ENCODE measurements around the gene NCKAP5L.
"Not testable (repeated sequence)": the region's sequence is repeated elsewhere in the genome, so short reads cannot be mapped to it uniquely, and the experiment has no call there.

The NCKAP5L gene

DNA sequence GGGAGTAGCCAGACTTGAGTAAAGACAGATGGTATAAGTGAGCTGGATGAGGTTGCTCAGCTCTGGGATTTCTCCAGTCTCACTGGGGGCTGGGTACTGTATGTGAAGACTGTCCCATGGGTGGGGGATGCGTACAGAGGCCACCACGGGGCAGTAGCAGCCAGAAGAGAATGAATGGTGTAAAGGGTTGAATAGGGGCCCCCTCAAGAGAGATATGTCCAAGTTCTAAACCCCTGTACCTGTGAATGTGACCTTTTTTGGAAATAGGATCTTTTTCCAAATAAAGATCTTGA is 36.5 kb upstream of the NCKAP5L start:
- DNase-seq (ENCODE audit: low read depth), result no peak

DNA sequence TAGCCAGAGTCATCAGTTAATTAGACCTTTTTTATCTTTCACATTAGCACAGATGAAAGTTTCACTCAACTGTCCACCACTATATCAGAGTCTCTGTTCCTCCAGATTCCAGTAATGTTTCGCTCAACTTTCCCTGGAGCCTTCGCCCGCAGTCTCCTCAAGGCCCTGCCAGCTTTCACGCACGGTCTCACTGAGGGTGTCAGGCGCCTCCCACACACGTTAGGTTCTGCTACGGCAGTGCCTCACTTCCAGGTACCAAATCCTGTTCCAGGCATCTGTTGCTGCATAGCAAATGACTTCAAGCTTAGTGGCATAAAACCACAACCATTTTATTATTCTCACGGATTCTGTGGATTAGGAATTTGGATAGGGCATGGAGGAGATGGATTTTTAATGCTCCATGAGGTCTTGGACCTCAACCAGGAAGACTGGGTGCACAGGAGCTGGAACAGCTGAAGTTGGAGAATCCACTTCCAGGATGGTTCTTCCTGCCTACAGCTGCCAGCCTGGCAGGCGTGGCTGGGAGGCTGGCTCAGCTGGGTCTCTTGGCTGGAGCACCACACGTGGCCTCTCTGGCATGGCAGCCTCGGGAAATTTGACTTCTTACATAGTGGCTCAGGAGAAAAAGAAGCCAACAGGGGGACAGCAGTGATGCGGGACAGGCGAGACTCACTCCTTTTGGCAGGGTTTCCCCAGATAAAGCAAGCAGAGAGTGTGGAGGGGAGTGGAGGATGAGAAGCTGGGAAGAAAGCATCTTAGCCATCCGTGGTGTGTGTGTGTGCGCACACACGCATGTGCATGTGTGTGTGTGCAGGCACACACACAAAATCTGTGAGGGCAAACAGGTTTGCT is 36.0 kb upstream of the NCKAP5L start:
- no peak for DNase-seq (ENCODE audit: low read depth)

DNA sequence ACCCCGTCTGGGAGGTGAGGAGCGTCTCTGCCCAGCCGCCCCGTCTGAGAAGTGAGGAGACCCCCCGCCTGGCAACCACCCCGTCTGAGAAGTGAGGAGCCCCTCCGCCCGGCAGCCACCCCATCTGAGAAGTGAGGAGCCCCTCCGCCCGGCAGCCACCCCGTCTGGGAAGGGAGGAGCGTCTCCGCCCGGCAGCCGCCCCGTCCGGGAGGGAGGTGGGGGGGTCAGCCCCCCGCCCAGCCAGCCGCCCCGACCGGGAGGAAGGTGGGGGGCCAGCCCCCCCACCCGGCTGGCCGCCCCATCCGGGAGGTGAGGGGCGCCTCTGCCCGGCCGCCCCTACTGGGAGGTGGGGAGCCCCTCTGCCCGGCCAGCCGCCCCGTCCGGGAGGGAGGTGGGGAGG is 32.7 kb upstream of the NCKAP5L start:
- not testable (repeated sequence) for DNase-seq (ENCODE audit: low read depth)

DNA sequence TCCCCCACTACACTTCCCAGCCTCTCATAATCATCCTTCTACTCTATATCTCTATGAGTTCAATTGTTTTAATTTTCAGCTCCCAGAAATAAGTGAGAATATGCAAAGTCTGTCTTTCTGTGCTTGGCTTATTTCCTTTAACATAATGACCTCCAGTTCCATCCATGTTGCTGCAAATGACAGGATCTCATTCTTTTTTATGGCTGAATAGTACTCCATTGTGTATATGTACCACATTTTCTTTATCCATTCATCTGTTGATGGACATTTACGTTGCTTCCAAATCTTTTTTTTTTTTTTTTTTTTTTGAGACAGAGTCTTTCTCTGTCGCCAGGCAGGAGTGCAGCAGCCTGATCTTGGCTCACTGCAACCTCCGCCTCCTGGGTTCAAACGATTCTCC is 27.7 kb upstream of the NCKAP5L start:
- not testable (repeated sequence) for DNase-seq (ENCODE audit: low read depth)

DNA sequence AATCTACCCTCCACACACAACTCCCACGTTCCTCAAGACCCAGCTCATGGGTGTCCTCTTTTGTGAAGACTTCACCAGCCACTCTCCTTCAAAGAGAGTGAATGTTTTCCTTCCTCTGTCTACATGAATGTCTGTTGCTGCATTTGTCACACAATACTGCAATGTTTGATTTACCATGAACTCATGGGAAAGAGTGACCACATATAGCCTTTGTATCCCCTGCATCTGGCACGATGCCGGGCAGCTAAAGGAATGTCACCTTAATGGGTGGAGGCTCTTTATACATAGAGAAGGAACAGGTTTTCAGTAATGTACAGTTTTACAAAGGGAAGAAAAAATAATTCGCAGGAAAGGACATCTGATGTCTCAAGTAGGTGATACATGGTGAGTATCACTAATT is 26.8 kb upstream of the NCKAP5L start:
- no peak for DNase-seq (ENCODE audit: low read depth)

DNA sequence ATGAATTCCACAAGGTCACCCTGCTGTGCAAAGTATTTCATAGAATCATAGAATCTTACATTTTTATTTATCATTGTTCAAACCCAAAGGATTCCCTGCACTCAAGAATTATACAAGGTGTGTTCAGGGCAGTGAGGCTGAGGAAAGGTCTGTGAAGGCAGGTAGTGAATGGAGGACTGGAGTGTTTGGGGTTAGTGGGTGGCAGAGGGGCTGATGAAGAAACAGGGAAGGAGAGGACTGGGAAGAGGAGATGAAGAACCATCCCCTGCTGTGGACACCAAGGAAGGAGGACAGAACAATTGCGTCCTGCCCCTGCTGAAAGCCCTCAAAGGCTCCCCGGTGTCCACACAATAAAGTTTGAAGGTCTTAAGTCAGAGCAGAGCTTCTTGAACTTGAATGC is 25.5 kb upstream of the NCKAP5L start:
- DNase-seq (ENCODE audit: low read depth), result no peak

DNA sequence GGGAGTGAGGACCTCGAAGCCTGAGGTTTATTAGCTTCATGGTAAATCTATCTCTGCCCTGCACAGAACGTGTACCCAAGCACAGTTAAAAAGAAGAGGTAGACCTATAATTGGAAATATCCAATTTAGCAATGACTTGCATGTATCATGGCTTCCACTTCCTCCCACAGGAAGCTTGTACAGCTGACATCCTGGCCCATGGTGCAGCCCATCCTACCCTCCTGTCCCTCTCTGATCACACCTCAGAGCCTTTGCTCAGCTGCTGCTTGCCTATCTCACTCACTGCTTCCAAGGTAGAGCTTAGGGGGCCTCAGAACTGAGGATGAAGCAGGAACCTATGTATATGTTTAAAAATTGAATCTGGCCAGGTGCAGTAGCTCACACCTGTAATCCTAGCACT is 18.9 kb upstream of the NCKAP5L start:
- DNase-seq (ENCODE audit: low read depth), result no peak

DNA sequence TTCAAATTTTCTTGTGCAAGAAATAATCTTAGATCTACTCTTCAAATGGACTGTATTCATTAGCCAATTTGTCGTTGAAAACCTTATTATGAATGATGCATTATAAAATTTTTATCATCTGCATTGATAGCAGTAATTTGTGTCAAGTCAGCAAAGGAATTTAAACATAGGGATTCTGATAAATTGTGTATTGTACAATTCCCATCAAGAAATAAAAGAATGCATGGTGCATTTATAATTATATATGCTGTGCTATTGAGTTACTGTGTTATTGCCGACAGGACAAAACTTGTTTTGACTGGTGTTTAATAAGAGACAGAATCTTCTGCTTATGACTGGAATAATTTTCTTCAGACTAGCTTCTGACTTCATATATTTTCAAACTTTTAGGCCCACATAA is 17.8 kb upstream of the NCKAP5L start:
- DNase-seq (ENCODE audit: low read depth), result no peak

DNA sequence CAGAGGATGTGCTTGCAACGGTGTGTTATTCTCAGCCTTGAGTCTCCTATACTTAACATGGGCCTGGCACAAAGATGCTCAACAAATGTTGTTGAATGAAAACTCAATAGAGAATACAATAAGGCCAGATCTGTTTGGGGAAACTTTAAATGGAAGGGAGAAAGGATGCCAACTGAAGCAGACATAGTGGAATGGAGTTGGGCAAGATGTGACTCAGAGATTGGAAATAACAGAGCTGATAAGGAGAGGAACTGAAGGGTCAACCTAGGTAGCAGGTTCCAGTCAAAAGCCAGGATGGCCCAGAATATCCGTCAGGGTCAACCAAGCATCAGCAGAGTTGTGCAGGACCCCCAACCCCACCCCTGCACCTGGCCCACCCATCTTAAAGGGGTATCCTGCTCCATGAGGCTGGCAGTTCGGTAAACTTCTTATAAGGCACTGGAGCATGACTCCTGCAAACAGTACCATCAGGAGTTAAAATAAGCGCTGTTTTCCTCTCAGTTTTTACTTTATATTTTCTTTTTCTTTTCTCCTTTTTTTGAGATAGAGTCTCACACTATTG is 15.7 kb upstream of the NCKAP5L start:
- DNase-seq (ENCODE audit: low read depth), result no peak

DNA sequence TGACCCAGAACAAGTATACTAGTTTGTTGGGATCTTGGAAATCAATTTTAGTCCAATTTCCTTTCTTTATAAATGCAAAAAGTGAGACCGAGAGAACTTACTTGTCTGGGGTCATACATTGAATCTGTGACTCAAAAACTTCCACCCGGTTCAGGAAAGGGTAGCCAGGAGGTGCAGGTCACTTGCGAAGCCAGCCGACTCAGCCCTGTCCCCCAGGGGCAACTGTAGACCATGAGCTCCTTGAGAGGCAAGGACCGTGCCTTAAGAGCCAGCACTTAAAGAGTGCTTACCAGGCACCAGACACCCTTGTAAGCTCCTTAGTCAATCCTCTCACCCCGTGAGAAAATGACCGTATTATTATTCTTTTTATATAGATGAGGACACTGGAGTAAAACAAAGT is 15.2 kb upstream of the NCKAP5L start:
- no peak for DNase-seq (ENCODE audit: low read depth)

DNA sequence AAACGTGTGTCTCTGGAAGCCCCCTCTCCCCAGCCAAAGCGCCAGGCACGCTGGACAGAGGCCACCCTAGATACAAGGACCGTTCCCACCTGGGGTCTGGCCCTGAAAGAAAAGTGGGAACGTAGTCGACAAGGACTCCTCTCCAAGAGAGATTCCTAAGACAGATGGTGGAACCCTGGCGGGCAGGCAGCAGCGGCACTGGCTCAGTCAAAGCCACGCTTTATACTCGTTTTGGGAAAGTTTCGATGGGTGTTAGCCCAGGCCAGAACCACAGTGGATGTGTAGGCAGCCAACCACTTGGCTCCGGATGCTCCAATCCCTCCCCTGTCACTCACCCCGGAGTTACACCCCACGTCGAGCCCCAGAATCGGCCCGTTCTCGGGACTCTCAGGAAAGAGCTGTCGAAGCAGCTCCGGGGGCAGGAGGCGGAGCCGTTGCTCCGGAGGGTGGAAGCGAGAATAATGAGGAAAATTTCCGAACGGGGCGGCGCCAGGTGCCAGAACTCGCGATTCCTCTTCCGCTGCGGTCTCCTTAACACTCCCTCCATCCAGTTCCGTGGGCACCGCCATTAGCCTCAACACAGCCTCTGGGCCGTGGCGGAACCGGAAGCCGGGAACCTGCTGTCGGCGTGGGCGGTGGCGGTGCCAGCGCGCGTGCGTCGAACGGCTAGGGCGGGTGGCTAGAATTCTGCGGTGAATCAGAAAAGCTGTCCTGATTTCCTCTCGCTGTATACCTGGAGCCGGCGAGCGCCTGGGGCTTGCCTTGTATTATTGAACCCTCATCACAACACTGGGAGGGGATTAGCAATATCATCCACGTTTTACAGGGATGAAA is 14.5 kb upstream of the NCKAP5L start, which contains the start of gene BCDIN3D:
Gene BCDIN3D, minus strand, starts transcription at position 588 of the 834 bp plus-strand sequence. Its CDS starts 19 bp downstream, at position 569.
- DNase-seq (ENCODE audit: low read depth), result peak; percentile 88

DNA sequence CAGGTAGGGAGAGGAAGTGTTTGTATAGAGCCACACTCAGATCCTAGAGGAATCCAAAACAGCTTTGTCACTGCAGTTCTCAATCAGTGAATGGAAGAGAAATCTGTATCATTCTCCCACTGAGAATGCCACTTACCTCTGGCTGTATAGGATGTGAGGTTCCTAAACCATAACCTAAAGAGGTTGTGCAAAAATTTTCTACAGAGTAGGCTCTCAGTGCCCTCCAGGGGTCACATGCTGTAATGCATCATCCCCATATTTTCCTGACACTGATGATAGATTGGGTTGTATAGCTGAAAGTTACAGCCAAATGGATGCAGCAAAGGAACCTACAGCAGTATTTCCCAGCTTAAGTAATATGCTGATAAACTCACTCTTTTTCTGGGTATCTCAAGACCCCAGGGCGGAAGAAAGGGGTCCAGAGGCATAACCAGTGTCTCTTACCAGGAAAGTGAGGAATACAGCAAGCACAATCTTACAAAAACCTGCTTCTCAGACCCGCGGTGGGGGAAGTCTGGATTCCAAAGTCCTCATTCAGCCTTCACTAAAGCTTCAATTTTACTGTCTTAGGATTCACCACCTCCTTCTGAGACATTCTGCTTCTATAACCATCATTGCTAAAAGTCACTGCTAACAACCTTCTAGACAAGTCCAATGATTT is 10.9 kb upstream of the NCKAP5L start:
- DNase-seq (ENCODE audit: low read depth), result no peak

DNA sequence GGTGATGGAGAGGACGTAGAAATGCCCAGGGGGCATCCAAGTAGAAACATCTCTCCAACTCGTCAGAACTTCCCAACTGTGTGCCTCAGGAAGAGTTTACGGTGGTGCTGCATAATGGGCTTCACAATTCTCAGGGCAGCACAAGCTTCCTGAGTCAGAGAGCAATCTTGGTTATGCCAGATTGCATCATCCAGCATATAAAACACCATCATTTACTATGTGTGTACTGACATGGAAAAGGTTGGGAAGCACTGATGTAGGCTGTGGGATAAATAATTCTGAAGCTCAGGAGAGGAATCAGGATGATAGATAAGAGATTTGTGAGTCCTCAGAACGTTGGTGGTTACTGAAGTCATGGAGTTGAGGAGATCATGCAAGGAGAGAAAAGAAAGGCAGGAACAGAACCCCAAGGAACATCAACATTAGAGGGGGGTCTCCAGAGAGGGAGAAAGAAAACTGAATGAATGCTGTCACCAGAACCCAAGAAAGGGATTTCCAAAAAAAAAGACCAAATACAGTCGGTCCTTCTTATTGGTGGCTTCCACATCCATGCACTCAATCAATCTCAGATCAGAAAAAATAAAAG is 4.7 kb upstream of the NCKAP5L start:
- DNase-seq (ENCODE audit: low read depth), result no peak

DNA sequence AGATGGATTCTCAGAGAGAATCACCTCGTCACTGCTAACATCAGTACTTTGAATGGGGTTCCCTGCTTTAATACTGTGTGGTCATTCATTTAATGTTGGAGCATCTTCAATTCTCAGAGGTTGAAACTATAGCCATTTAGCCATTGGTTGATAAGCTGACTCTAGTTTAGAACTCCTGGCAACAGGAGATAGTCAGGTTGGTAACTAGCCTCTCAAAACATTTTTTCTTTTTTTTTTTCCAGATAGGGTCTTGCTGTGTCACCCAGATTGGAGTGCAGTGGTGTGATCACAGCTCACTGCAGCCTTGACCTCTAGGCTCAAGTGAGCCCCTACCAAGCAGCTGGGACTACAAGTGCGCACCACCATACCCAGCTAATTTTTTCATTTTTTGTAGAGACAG is 3.5 kb upstream of the NCKAP5L start:
- no peak for DNase-seq (ENCODE audit: low read depth)

DNA sequence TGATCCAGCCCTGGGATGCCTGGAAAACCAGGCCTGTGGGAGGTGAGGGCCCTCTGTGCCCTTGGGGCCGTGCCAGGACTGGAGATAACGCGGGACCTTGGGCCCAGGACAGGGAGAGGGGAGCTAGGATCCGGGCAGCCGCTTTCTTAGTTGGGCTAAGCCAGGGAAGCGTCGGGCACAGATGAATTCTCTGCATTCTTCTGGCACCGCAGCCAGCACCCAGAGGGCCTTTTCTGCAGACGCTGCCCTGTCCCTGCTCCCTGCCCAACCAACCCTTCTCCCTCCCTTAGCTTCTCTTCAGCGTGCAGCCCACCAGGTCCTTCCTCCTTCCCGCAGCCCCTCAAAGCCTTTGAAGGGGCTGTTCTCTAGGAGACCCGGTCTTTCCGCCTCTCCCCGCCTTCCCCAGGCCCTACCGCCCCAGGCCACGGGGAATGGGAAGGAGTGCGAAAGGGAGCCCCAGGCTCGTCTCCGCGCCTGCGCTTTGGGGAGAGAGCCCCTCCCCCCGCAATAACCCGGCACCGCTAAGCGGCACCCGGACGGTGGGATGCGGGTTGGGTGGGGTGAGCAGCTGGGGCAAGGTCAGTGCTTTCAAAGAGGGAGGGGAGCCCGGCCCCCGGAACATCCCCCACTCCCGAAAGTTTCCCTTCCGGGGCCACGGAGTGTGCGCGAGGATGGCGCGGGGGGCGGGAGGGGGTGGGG is 663 bp downstream of the NCKAP5L start:
- DNase-seq (ENCODE audit: low read depth), result peak; percentile 25

DNA sequence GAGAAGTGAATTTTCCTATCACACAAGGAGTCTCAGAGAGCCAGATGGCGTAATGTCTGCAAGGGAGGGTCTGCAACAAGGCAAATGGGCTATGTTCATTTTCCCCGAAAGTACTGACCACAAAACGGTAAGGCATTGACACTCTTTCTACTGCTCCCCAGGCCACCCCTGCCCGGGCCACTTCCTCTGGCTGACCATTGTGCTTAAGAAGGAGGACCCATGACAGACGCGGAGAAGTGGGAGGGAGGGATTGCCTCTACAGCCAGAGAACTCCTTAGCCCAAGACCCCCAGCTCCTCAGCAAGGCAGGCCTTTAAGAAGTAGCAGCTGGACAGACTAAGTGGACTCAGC is 1.2 kb downstream of the NCKAP5L start:
- DNase-seq (ENCODE audit: low read depth), result no peak

DNA sequence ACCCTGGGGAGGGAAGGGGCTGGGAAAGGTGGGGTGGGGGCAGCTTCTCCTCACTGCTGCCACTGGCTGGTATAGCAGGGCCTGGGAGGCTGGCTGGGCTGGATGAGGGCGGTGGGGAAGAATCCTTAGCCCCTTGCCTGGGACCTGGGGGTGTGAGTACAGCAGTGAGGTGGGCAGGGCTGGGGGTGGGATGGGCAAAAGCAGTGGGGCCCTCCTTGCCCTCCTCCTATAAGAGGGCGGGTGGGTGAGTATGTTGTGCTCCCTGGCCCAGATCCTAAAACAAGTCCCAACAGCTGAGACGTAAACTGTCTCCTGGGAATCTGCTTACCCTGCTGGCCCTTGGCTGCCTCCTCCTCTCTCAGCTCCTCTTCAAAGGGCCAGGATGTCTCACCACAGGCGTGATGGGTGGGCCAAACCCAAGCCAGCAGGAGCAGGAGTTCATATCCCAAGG is 2.2 kb downstream of the NCKAP5L start:
- no peak for DNase-seq (ENCODE audit: low read depth)

DNA sequence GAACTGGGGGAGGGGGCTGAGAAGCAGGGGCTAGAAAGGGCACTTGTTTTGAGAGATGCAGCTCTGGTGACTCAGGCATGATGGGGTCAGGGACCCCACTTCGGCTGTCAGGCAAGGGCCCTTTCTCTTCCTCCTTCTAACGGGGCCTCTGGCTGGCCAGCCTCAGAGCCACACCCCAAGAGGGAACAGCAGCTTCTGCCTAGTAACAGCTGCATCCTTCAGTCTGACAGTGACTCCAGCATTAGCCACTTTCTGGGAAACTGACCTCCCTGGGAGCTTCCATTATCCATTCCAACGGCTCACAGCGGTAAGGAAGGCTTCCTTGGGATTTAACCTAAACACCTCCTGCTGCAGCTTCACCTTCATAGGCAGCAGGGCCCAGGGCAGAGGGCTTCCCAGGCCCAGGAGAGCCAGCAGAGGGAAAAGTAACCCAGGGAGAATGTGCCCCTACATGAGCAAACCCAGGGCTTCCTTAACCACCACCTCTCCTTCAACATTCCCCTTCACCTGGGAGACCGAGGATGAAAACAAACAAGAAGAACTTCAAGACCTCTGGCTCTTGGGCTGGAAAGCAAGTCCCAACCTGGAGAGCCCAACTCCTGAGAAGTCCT is 2.7 kb downstream of the NCKAP5L start:
- no peak for DNase-seq (ENCODE audit: low read depth)

DNA sequence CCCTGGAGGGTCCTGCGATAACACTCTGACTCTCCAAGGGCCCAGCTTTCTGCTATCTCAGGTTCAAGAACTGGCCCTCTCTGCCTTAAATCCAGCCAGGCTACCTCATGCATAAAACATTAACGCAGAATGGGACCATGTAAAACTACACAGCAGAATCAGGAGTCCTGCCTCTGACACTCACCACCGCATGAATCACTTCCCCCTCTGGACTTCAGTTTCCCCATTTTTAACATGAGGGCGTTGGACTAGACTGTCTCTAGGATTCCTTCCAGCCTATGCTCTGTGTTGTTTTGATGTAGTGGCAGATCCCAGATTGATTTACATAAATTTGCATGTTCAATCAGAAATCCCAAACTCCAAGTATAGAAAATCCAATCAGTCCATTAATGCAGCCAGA is 3.3 kb downstream of the NCKAP5L start:
- DNase-seq (ENCODE audit: low read depth), result no peak

DNA sequence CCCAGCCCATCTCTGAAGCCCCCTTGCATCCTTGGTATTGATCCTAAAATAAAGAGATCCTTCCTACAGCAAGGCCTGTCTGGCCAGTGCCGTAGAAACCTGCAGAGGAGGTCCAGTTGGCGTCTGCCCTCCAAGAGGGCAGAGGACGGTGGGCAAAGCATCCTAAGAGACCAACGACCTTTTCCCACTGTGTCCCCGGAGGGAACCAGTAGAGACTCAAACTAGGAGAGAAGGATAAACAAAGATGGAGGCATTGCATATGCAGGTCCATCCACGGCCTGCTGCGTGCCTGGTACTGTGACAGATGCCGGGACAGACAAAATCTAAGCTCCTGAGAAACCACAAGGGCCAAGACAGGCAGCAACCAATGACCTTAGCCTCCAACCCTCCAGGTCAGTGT is 3.8 kb downstream of the NCKAP5L start:
- DNase-seq (ENCODE audit: low read depth), result no peak

DNA sequence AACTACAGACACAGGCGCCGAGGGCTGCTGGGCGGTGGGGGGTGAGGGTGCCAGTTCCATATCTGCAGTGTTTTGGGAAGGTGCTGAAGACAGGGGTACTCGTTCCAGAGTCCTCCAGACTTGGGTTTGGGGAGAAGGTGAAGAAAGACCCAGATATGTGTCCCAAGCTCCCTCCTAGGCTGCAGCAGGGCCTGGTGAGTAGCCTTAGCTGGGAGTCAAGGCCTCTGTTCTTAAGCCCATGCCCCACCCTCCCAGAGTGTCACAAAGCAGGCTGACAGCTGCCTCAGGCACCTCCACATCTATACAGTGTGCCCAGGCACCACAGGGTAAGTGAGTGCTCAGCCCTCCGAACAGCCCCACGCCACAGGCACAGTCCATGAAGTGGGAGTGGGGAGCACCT is 4.3 kb downstream of the NCKAP5L start:
- DNase-seq (ENCODE audit: low read depth), result no peak
